NB4 (cell line): Measurements from ENCODE around the gene KLHL30.

Experiments
- CTCF ChIP-seq: IDR thresholded peaks from one replicate; pipeline ENCODE4 v1.5.1; 2012; ENCODE audit warnings: low read depth, low read length
- MAX ChIP-seq: IDR thresholded peaks from 2 replicates; pipeline ENCODE4 v1.6.1; 2011; ENCODE audit warnings: low read depth, low read length
- POLR2A ChIP-seq: IDR thresholded peaks from 2 replicates; pipeline ENCODE4 v1.6.1; 2011; ENCODE audit warnings: mild to moderate bottlenecking; ENCODE audit not compliant: insufficient read length; ENCODE audit errors: extremely low read depth

GRCh38 chr2:238100821-238101771 is 37.4 kb upstream of the KLHL30 start:
- TF ChIP-seq CTCF, result no peak
- TF ChIP-seq POLR2A, result no peak
- TF ChIP-seq MAX, result no peak
